Right lobe of liver (tissue), 4 donors: Measurements from ENCODE around the gene ADAM30.

ENCODE experiments used
- POLR2A ChIP-seq: fragments of 450-650 bp; IDR thresholded peaks from one replicate; pipeline ENCODE4 v1.6.1; 2017; ENCODE audit warnings: antibody characterized with exemption, mild to moderate bottlenecking
- TF ChIP-seq, protein P1 (sequence below), 4 donors: fragments of 200-600 bp in 3 of 4; fragments of 450-650 bp in 1 of 4; IDR thresholded peaks; one replicate each; pipeline versions ENCODE4 v1.5.1 to v1.8.0; 2016 to 2022; ENCODE audit warnings: antibody characterized with exemption in 4 of 4, mild to moderate bottlenecking in 2 of 4
- donor health status: DM: no; HTN: no; CAD: no.
- donor health status: DM: no; HTN: no; CAD: no.
- donor health status: DM: no; HTN: yes; CAD: no.

GRCh38 chr1:119865627-119866026 lies 30.7 kb downstream of the ADAM30 start:
- no peak for TF ChIP-seq POLR2A
- TF ChIP-seq, protein P1, sequence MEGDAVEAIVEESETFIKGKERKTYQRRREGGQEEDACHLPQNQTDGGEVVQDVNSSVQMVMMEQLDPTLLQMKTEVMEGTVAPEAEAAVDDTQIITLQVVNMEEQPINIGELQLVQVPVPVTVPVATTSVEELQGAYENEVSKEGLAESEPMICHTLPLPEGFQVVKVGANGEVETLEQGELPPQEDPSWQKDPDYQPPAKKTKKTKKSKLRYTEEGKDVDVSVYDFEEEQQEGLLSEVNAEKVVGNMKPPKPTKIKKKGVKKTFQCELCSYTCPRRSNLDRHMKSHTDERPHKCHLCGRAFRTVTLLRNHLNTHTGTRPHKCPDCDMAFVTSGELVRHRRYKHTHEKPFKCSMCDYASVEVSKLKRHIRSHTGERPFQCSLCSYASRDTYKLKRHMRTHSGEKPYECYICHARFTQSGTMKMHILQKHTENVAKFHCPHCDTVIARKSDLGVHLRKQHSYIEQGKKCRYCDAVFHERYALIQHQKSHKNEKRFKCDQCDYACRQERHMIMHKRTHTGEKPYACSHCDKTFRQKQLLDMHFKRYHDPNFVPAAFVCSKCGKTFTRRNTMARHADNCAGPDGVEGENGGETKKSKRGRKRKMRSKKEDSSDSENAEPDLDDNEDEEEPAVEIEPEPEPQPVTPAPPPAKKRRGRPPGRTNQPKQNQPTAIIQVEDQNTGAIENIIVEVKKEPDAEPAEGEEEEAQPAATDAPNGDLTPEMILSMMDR (IDR thresholded peaks at IDR 0.05), result no peak
